NB4 (cell line): ENCODE measurements around the gene DLEC1.

ENCODE experiments used
- POLR2A ChIP-seq: IDR thresholded peaks from 2 replicates; pipeline ENCODE4 v1.6.1; 2011; ENCODE audit warnings: mild to moderate bottlenecking; ENCODE audit not compliant: insufficient read length; ENCODE audit errors: extremely low read depth
- TF ChIP-seq, protein P1 (sequence below): IDR thresholded peaks from one replicate; pipeline ENCODE4 v1.5.1; 2012; ENCODE audit warnings: low read depth, low read length

GRCh38 chr3:38146504-38146903 lies 107.5 kb downstream of the DLEC1 start:
- TF ChIP-seq, protein P1, sequence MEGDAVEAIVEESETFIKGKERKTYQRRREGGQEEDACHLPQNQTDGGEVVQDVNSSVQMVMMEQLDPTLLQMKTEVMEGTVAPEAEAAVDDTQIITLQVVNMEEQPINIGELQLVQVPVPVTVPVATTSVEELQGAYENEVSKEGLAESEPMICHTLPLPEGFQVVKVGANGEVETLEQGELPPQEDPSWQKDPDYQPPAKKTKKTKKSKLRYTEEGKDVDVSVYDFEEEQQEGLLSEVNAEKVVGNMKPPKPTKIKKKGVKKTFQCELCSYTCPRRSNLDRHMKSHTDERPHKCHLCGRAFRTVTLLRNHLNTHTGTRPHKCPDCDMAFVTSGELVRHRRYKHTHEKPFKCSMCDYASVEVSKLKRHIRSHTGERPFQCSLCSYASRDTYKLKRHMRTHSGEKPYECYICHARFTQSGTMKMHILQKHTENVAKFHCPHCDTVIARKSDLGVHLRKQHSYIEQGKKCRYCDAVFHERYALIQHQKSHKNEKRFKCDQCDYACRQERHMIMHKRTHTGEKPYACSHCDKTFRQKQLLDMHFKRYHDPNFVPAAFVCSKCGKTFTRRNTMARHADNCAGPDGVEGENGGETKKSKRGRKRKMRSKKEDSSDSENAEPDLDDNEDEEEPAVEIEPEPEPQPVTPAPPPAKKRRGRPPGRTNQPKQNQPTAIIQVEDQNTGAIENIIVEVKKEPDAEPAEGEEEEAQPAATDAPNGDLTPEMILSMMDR = no peak
- no peak for TF ChIP-seq POLR2A
